Hematopoietic multipotent progenitor cell treated with erythropoietin and hydrocortisone succinate and interleukin-3 and kit ligand, for 8 days (in vitro differentiated cells): ENCODE results near the gene STARD13.
"Not testable (repeated sequence)": the region's sequence is repeated elsewhere in the genome, so short reads cannot be mapped to it uniquely, and the experiment has no call there.

Experiments used
- DNase-seq: peaks from one replicate; pipeline ENCODE4 v3.0.0-alpha.2; 2015

STARD13 gene

GRCh38 chr13:33251131-33251661 is 34.4 kb downstream of the STARD13 start:
- DNase-seq: no peak

DNA sequence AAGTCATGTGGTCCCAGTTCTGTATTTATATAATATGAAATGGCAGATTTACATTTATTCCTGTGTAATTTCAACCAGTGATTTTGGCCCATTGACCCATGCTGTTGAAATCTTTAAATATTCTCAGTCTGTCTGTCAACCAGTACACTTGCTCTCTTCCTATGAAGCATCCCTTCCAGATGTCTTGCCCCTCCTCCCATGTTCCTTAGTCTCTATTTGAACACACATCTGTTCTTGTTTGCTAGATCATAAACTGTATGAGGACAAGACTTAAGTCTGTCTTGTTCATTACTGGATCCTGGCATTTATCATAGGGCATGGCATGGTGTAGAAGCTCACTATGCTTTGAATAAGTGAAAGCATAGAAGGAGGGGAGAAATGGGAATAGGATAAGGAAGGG is 34.9 kb downstream of the STARD13 start:
- no peak for DNase-seq

DNA sequence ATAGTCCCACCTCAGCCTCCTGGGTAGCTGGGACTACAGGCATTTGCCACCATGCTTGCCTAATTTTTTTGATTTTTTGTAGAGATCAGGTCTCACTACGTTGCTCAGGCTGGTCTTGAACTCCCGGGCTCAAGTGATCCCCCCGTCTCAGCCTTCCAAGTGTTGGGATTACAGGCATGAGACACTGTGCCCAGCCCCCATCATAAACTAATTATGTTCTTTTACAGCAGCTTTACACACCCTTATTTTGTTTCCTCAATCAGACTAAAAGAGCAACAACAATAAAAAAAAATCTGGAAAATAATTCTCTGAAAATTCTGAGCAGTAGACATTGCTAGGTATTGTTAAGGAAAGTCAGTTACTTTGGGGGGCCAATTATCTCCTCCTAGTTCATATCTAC is 35.7 kb downstream of the STARD13 start:
- DNase-seq: no peak

DNA sequence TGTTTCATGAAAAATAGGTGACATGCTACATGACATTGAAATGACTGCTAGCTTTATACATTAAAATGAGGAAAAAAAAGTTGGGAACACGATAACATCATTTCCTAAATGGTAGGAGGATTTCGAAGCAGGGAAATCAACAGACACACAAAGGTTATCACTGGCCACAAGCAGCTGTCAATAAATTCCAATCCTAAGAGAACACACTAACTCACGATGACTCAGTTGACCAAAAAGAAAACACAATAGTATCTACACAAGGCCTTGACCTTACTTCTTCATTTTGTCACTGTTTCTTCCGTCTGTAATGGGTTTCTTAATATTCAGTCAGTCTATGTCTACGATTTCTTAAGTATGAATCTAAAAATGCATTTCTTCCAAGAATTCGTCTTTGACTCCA is 36.5 kb downstream of the STARD13 start:
- DNase-seq: no peak

- DNase-seq: peak; percentile 56
Observed at GRCh38 chr13:33245505-33246158, 39.9 kb downstream of the STARD13 start.

- no peak for DNase-seq
Observed at GRCh38 chr13:33244907-33245287, 40.7 kb downstream of the STARD13 start.

DNA sequence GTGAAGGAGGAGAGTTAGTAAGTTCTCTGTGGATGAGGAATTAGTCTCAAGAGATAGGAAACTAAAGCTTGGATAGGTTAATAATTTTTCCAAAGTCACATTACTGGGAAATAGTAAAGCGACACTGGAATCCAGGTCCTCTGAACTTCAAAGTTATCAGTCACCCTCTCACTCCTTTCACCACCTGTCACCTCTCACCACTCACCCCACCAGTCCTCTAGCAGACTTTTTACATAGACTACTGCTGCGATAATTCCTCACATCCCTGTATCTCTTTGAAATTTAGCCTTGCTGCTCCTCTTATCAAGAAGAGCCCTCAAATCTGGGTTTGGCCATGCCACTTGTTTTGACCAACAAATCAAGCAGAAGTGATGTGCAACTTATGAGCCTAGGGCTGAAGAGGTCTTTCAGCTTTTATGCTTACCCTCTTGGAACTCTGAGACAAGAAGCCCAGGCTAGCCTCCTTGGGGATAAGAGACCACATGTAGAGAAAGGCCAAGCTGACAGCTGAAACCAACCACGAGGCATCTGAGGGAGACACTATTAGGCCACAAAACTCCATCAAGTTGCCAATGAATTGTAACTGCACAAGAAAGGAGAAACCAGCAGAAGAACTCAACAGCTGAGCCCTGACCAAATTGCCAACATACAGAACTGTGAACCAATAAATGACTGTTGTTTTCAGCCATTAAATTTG is 41.2 kb downstream of the STARD13 start:
- peak; percentile 1 for DNase-seq

- DNase-seq: no peak
Observed at GRCh38 chr13:33242984-33243617, 42.5 kb downstream of the STARD13 start.

- not testable (repeated sequence) for DNase-seq
Observed at GRCh38 chr13:33242372-33242771, 43.2 kb downstream of the STARD13 start.

- no peak for DNase-seq
Observed at GRCh38 chr13:33236021-33236420, 49.5 kb downstream of the STARD13 start.

- no peak for DNase-seq
Observed at GRCh38 chr13:33235564-33235963, 50.0 kb downstream of the STARD13 start.

DNA sequence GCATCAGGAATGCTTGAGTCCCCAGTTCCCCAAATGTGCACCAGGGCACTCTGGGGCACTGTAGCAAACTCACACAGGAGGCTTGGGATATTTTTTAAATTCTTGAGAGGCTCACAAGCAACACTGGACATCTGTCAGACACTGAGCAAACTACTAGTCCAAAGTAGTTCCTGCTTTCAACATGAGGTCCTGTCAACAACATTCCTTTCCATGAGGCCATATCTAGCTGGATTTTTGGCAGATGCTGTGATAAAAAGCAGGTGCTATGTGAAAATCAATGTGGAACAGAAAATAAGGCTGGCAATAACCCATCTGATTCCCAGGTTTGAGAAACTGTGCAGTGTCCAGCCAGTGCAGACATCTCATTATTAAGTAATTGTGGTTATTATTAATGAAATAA is 50.5 kb downstream of the STARD13 start:
- no peak for DNase-seq

DNA sequence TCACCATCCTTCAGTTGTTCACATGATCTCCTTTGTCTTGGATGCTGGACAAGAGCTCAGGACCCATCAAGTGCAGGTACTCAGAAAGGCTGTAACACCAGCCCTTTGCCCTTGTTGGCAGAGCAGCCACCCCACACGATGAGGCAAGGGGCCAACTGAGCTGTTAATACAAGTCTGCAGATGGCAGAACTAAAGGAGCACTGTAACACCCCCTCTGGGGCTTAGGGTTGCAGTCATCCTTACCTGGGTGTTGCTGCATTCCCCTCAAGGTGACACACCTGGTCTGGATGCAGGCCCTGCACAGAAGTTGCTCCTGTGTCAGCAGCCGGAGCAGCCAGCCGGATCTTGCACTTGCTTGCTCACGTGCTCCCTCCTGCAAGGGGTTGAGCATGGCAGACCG is 52.0 kb downstream of the STARD13 start:
- DNase-seq: no peak

DNA sequence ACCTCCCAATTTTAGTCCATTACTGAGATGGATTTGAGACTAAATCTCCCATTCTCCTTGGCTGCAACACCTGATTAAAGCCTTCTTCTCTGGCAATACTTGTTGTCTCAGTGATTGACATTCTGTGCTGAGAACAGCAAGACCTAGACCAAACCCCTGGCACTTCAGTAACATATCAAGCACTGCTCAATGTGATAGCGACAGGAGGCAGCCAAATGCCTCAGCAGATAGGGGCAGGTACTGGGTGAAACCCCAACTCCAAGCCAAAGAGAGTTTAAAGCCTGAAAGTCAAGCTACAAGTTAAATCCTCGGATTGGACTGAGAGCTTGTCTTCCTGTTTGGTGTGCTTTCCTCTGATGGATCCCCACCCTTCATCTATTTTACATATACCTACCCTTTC is 52.7 kb downstream of the STARD13 start:
- no peak for DNase-seq

DNA sequence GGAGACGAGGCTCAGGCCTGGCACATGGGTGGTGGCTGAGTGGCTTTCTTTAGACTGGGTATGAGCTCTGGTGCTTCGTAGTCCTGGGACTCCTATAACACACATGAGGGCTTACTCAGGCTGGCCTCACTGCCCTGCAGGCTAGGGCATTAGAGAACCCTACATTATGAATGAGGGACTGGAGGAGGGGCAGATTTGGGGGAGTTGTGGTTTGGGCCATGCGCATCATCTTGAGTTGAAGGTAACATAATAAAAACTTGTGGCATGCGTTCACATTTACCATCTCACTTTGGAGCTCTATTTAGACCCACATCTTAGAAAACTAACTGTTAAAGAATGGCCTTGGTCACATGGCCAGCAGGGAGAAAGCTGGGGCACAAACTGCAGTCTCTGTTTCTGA is 54.2 kb downstream of the STARD13 start:
- DNase-seq: no peak

- no peak for DNase-seq
Observed at GRCh38 chr13:33230178-33230881, 55.2 kb downstream of the STARD13 start.

GRCh38 chr13:33229446-33230177 is 55.9 kb downstream of the STARD13 start:
- no peak for DNase-seq

- DNase-seq: peak; percentile 68
Observed at GRCh38 chr13:33228648-33229445, 56.7 kb downstream of the STARD13 start.

DNA sequence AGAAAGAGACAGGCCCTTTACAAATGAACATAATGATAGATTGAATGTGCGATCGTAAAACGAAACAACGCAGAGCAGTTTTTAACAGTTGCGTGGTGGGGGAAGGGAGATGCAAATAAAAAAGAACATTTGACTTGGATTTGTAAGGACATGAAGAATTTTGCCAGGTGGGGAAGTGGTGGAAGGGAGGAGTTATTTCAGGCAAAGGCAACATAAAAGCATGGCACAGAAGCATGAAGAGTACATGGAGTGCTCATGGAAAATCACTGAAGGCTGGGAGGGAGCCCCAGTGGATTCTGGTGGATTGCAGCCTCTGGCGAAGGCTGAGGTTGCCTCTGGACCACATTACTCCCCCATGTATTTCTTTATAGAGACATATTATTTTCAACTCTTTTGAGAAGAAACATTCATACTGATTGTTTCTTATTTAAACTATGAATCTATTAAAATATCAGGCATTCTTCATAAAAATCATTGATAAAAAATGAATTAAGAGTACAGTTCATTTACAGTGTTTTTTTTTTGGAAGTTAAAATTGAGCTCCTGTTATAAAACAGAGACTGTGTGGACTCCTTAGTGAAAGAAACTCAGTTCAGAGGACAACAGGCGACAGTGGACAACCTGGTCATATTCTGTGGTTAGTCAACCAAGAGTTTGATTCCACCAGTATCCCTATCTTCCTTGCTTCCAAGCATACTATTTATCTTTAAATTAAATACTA is 57.5 kb downstream of the STARD13 start:
- no peak for DNase-seq

GRCh38 chr13:33224686-33225085 is 60.9 kb downstream of the STARD13 start:
- no peak for DNase-seq

- DNase-seq: no peak
Observed at GRCh38 chr13:33224191-33224590, 61.4 kb downstream of the STARD13 start.
